ENCODE results near the gene ADAMTSL5. TPM values are rescaled to one million over a fixed set of nuclear protein-coding genes. Genes with fewer than 3 reads are reported as not detected.
A peak's percentile ranks its signal among the peaks of the same experiment; 100 is the strongest.

ADAMTSL5 gene
- total RNA-seq: 0.43 TPM

GRCh38 chr19:1512671-1513498, at the start of gene ADAMTSL5:
Gene ADAMTSL5, minus strand, starts transcription at chr19:1513019. Its CDS starts 2,076 bp downstream, at chr19:1510943.
- Histone ChIP-seq H3K4me3 (peak within 1 kb of the TSS; percentile 62 to 73), H3K4me1 (peaks cover 6 to 11% of the 10 kb centered on the region in 2 donors), H3K9me3 (no peaks in the 10 kb centered on the region), H3K27ac (peak within 1 kb of the TSS; percentile 75 to 78), H3K27me3 (no peaks in the 10 kb centered on the region), H3K36me3 (no peaks in the 10 kb centered on the region)
- intact Hi-C loops (cut with DNase I): loop anchor here (5.0 kb wide), 1 partner anchor 76 kb away; the partner anchor contains the start of gene RPS15
- DNase-seq (ENCODE audit: low spot score in 2 of 2): no peak
- TF ChIP-seq, protein P1, sequence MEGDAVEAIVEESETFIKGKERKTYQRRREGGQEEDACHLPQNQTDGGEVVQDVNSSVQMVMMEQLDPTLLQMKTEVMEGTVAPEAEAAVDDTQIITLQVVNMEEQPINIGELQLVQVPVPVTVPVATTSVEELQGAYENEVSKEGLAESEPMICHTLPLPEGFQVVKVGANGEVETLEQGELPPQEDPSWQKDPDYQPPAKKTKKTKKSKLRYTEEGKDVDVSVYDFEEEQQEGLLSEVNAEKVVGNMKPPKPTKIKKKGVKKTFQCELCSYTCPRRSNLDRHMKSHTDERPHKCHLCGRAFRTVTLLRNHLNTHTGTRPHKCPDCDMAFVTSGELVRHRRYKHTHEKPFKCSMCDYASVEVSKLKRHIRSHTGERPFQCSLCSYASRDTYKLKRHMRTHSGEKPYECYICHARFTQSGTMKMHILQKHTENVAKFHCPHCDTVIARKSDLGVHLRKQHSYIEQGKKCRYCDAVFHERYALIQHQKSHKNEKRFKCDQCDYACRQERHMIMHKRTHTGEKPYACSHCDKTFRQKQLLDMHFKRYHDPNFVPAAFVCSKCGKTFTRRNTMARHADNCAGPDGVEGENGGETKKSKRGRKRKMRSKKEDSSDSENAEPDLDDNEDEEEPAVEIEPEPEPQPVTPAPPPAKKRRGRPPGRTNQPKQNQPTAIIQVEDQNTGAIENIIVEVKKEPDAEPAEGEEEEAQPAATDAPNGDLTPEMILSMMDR (IDR thresholded peaks at IDR 0.05): peak in 1 of 3 experiments; percentile 16

- H3K4me3 ChIP-seq: no peak overlapping the region
- H3K27me3 ChIP-seq: no peaks in the 10 kb centered on the region
- no peak for DNase-seq (ENCODE audit: low spot score in 2 of 2)
- TF ChIP-seq, protein P1 (IDR thresholded peaks at IDR 0.05): no peak
- peaks cover 0 to 4% of the 10 kb centered on the region in 2 donors for H3K4me1 ChIP-seq
- H3K9me3 ChIP-seq: no peaks in the 10 kb centered on the region
- intact Hi-C loops (cut with DNase I): no loop called here
- H3K27ac ChIP-seq: no peak overlapping the region
- no peaks in the 10 kb centered on the region for H3K36me3 ChIP-seq
Observed at GRCh38 chr19:1561236-1561842, 48.5 kb upstream of the ADAMTSL5 start.

GRCh38 chr19:1560286-1560882, 47.6 kb upstream of the ADAMTSL5 start:
- Histone ChIP-seq H3K27ac (no peak overlapping the region), H3K27me3 (no peaks in the 10 kb centered on the region), H3K36me3 (peaks cover 2 to 3% of the 10 kb centered on the region in 2 donors), H3K9me3 (no peaks in the 10 kb centered on the region), H3K4me1 (no peaks in the 10 kb centered on the region), H3K4me3 (no peak overlapping the region)
- intact Hi-C loops (cut with DNase I): no loop called here
- no peak for DNase-seq (ENCODE audit: low spot score in 2 of 2)
- TF ChIP-seq, protein P1 (IDR thresholded peaks at IDR 0.05): no peak

GRCh38 chr19:1558552-1558951, 45.7 kb upstream of the ADAMTSL5 start:
- Histone ChIP-seq H3K9me3 (no peaks in the 10 kb centered on the region), H3K4me3 (no peak overlapping the region), H3K27ac (no peak overlapping the region), H3K27me3 (no peaks in the 10 kb centered on the region), H3K4me1 (no peaks in the 10 kb centered on the region), H3K36me3 (peaks cover 5 to 8% of the 10 kb centered on the region in 2 donors)
- TF ChIP-seq, protein P1 (IDR thresholded peaks at IDR 0.05): no peak
- intact Hi-C loops (cut with DNase I): no loop called here
- no peak for DNase-seq (ENCODE audit: low spot score in 2 of 2)

GRCh38 chr19:1556390-1557070, 43.7 kb upstream of the ADAMTSL5 start:
- no peak for DNase-seq (ENCODE audit: low spot score in 2 of 2)
- intact Hi-C loops (cut with DNase I): no loop called here
- no peaks in the 10 kb centered on the region for H3K4me1 ChIP-seq
- no peaks in the 10 kb centered on the region for H3K9me3 ChIP-seq
- TF ChIP-seq, protein P1 (IDR thresholded peaks at IDR 0.05): no peak
- H3K36me3 ChIP-seq: peaks cover 5 to 8% of the 10 kb centered on the region in 2 donors
- H3K4me3 ChIP-seq: no peak overlapping the region
- H3K27me3 ChIP-seq: no peaks in the 10 kb centered on the region
- H3K27ac ChIP-seq: no peak overlapping the region

Data from ascending aorta (tissue), 2 donors.